ENCODE measurements around the gene NPHP4. TPM values are rescaled to one million over a fixed set of nuclear protein-coding genes. Genes with fewer than 3 reads are reported as not detected.

Gene NPHP4
- total and polyA plus RNA-seq, 9 of the 15 experiments (the other 6 are each of a cell fraction or from before 2014, with no cell fraction given), result 0.52 to 26.2 (median 6.7) TPM

DNA sequence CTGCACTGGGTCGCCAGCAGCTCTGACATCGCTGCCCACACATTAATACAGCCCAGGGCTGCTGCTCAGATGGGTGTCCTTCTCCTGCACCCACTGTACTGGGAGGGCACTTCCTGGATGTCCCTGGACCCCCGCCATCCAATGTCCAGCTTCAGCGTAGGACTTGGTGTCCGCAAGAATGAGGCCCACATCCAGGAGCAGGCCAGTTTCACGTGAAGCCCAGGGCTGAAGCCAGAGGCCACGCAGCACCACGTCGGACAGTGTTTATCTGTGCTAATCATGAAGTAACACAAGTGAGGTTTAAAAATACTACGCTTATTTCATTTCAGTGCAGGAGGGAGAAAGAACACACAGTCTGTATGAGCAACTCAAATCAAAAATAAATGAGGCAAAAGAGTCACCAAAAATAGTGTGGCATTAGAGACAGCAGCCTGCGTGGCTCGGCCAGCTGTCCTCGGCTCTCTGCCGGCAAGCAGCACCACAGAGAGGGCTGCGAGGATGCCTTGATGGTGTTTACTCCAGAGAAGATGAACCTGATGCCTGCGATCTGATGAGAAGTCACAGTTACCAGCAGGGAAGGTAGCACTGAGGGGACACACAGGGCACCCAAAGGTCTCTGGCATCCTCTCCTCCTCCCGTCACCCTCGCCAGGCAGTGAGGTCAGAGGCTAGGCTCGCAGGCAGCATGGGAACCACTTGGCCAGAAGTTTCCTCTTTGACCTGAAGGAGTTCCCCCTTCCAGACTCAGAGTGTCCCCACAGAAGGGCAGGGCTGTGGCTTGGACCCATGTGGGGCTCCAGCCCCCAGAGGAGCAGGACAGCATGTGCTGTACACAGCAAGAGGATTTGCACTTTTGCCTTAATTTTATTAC is 22.1 kb upstream of the NPHP4 start (continued):
- TF ChIP-seq, protein P1, sequence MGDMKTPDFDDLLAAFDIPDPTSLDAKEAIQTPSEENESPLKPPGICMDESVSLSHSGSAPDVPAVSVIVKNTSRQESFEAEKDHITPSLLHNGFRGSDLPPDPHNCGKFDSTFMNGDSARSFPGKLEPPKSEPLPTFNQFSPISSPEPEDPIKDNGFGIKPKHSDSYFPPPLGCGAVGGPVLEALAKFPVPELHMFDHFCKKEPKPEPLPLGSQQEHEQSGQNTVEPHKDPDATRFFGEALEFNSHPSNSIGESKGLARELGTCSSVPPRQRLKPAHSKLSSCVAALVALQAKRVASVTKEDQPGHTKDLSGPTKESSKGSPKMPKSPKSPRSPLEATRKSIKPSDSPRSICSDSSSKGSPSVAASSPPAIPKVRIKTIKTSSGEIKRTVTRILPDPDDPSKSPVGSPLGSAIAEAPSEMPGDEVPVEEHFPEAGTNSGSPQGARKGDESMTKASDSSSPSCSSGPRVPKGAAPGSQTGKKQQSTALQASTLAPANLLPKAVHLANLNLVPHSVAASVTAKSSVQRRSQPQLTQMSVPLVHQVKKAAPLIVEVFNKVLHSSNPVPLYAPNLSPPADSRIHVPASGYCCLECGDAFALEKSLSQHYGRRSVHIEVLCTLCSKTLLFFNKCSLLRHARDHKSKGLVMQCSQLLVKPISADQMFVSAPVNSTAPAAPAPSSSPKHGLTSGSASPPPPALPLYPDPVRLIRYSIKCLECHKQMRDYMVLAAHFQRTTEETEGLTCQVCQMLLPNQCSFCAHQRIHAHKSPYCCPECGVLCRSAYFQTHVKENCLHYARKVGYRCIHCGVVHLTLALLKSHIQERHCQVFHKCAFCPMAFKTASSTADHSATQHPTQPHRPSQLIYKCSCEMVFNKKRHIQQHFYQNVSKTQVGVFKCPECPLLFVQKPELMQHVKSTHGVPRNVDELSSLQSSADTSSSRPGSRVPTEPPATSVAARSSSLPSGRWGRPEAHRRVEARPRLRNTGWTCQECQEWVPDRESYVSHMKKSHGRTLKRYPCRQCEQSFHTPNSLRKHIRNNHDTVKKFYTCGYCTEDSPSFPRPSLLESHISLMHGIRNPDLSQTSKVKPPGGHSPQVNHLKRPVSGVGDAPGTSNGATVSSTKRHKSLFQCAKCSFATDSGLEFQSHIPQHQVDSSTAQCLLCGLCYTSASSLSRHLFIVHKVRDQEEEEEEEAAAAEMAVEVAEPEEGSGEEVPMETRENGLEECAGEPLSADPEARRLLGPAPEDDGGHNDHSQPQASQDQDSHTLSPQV (IDR thresholded peaks at IDR 0.05), result no peak
- no peak for TF ChIP-seq ATF3 (IDR thresholded peaks at IDR 0.05)
- TF ChIP-seq ATF3 (CRISPR knock-in tag; conservative IDR thresholded peaks at IDR 0.05), result no peak
- no peak for TF ChIP-seq ZBTB1 (CRISPR knock-in tag; IDR thresholded peaks at IDR 0.05; ENCODE audit: borderline replicate concordance, low read depth)
- TF ChIP-seq CBX1 (IDR thresholded peaks at IDR 0.05; ENCODE audit: low read depth), result no peak
- TF ChIP-seq KLF6 (CRISPR knock-in tag; IDR thresholded peaks at IDR 0.05; ENCODE audit: borderline replicate concordance), result no peak
- TF ChIP-seq HMG20A (CRISPR knock-in tag; conservative IDR thresholded peaks at IDR 0.05), result no peak
- TF ChIP-seq HOMEZ (CRISPR knock-in tag; IDR thresholded peaks at IDR 0.05), result no peak
- no peak for TF ChIP-seq ZNF717 (CRISPR knock-in tag; IDR thresholded peaks at IDR 0.05)
- TF ChIP-seq KDM1A (IDR thresholded peaks at IDR 0.05), result no peak
- TF ChIP-seq, protein P2, sequence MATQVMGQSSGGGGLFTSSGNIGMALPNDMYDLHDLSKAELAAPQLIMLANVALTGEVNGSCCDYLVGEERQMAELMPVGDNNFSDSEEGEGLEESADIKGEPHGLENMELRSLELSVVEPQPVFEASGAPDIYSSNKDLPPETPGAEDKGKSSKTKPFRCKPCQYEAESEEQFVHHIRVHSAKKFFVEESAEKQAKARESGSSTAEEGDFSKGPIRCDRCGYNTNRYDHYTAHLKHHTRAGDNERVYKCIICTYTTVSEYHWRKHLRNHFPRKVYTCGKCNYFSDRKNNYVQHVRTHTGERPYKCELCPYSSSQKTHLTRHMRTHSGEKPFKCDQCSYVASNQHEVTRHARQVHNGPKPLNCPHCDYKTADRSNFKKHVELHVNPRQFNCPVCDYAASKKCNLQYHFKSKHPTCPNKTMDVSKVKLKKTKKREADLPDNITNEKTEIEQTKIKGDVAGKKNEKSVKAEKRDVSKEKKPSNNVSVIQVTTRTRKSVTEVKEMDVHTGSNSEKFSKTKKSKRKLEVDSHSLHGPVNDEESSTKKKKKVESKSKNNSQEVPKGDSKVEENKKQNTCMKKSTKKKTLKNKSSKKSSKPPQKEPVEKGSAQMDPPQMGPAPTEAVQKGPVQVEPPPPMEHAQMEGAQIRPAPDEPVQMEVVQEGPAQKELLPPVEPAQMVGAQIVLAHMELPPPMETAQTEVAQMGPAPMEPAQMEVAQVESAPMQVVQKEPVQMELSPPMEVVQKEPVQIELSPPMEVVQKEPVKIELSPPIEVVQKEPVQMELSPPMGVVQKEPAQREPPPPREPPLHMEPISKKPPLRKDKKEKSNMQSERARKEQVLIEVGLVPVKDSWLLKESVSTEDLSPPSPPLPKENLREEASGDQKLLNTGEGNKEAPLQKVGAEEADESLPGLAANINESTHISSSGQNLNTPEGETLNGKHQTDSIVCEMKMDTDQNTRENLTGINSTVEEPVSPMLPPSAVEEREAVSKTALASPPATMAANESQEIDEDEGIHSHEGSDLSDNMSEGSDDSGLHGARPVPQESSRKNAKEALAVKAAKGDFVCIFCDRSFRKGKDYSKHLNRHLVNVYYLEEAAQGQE (IDR thresholded peaks at IDR 0.05; ENCODE audit: borderline replicate concordance), result no peak
- TF ChIP-seq, protein P2 (CRISPR knock-in tag; IDR thresholded peaks at IDR 0.05; ENCODE audit: low read depth), result no peak
